ENCODE results near the gene RAB36. TPM values are rescaled to one million over a fixed set of nuclear protein-coding genes. Genes with fewer than 3 reads are reported as not detected.
A peak's percentile ranks its signal among the peaks of the same experiment; 100 is the strongest.

The RAB36 gene
- total RNA-seq, 1 donor from 2014 or later = 2.3 TPM

- no peak for DNase-seq
These were observed 36.8 kb upstream of the RAB36 start for GRCh38 chr22:23108249-23109078.

- no peak for DNase-seq
These were observed 36.3 kb upstream of the RAB36 start for GRCh38 chr22:23109079-23109347.

GRCh38 chr22:23109441-23109978 lies 35.8 kb upstream of the RAB36 start:
- DNase-seq = no peak

GRCh38 chr22:23110190-23110921 lies 34.9 kb upstream of the RAB36 start:
- peak; percentile 8 for DNase-seq

GRCh38 chr22:23110922-23111527 lies 34.3 kb upstream of the RAB36 start:
- DNase-seq = no peak

- no peak for DNase-seq
These were observed 32.7 kb upstream of the RAB36 start for GRCh38 chr22:23112472-23113012.

GRCh38 chr22:23113067-23113846 lies 32.0 kb upstream of the RAB36 start:
- DNase-seq = no peak

- no peak for DNase-seq
These were observed 31.2 kb upstream of the RAB36 start for GRCh38 chr22:23113847-23114720.

- no peak for DNase-seq
These were observed 30.6 kb upstream of the RAB36 start for GRCh38 chr22:23114721-23115020.

- no peak for DNase-seq
These were observed 29.9 kb upstream of the RAB36 start for GRCh38 chr22:23115369-23115768.

GRCh38 chr22:23115825-23116494 lies 29.3 kb upstream of the RAB36 start:
- no peak for DNase-seq

- no peak for DNase-seq
These were observed 28.6 kb upstream of the RAB36 start for GRCh38 chr22:23116506-23117263.

- DNase-seq = no peak
These were observed 28.0 kb upstream of the RAB36 start for GRCh38 chr22:23117275-23117674.

- DNase-seq = no peak
These were observed 27.2 kb upstream of the RAB36 start for GRCh38 chr22:23117891-23118646.

GRCh38 chr22:23118647-23119493 lies 26.4 kb upstream of the RAB36 start:
- DNase-seq = no peak

GRCh38 chr22:23119494-23120414 lies 25.5 kb upstream of the RAB36 start:
- no peak for DNase-seq

- no peak for DNase-seq
These were observed 24.8 kb upstream of the RAB36 start for GRCh38 chr22:23120415-23120899.
